Amygdala (tissue), 56 donors: ENCODE results near the gene WWOX.

Source experiments
- DNase-seq, 56 donors: peaks; one replicate each; lab custom pipeline; 2025; lab: John Stamatoyannopoulos, UW

Gene WWOX

GRCh38 chr16:78931678-78932077 lies 832.2 kb downstream of the WWOX start:
- DNase-seq: no peak

- DNase-seq: no peak
These were observed 833.0 kb downstream of the WWOX start for GRCh38 chr16:78932355-78932943.

GRCh38 chr16:78936060-78936459 lies 836.6 kb downstream of the WWOX start:
- no peak for DNase-seq

GRCh38 chr16:78939597-78939996 lies 840.1 kb downstream of the WWOX start:
- no peak for DNase-seq

GRCh38 chr16:78942625-78943245 lies 843.3 kb downstream of the WWOX start:
- no peak for DNase-seq

GRCh38 chr16:78945336-78945735 lies 845.9 kb downstream of the WWOX start:
- DNase-seq: no peak

GRCh38 chr16:78946556-78946955 lies 847.1 kb downstream of the WWOX start:
- DNase-seq: no peak

GRCh38 chr16:78950768-78951167 lies 851.3 kb downstream of the WWOX start:
- DNase-seq: no peak

GRCh38 chr16:78952630-78953029 lies 853.2 kb downstream of the WWOX start:
- no peak for DNase-seq

- DNase-seq: no peak
These were observed 854.1 kb downstream of the WWOX start for GRCh38 chr16:78953526-78953925.

- no peak for DNase-seq
These were observed 855.8 kb downstream of the WWOX start for GRCh38 chr16:78955206-78955605.

- no peak for DNase-seq
These were observed 857.4 kb downstream of the WWOX start for GRCh38 chr16:78956859-78957258.

- DNase-seq: no peak
These were observed 858.1 kb downstream of the WWOX start for GRCh38 chr16:78957317-78958100.

GRCh38 chr16:78961464-78961863 lies 862.0 kb downstream of the WWOX start:
- DNase-seq: no peak

- DNase-seq: no peak
These were observed 863.0 kb downstream of the WWOX start for GRCh38 chr16:78962457-78962929.

GRCh38 chr16:78967948-78968347 lies 868.5 kb downstream of the WWOX start:
- no peak for DNase-seq

- no peak for DNase-seq
These were observed 870.3 kb downstream of the WWOX start for GRCh38 chr16:78969721-78970120.

GRCh38 chr16:78970650-78971049 lies 871.2 kb downstream of the WWOX start:
- DNase-seq: no peak

GRCh38 chr16:78972006-78972405 lies 872.6 kb downstream of the WWOX start:
- no peak for DNase-seq

GRCh38 chr16:78972986-78973385 lies 873.5 kb downstream of the WWOX start:
- DNase-seq: peak in 1 of 56 donors; percentile 15

- no peak for DNase-seq
These were observed 876.8 kb downstream of the WWOX start for GRCh38 chr16:78976212-78976611.

GRCh38 chr16:78980825-78981224 lies 881.4 kb downstream of the WWOX start:
- DNase-seq: no peak
